IMR-90 (cell line): ENCODE results near the gene SDC4. TPM values are rescaled to one million over a fixed set of nuclear protein-coding genes. Genes with fewer than 3 reads are reported as not detected.

ENCODE experiments used
- ATAC-seq: fragments of 200-7000 bp; cut with Tn5 transposase; 2 replicates; pipeline ENCODE4 v1.9.1; 2020; ENCODE audit warnings: low read depth, mild to moderate bottlenecking, moderate library complexity
- BruUV-seq: library from RNA; stranded (reverse); fragments of 400-500 nt; replicated peaks from 2 replicates; lab custom pipeline; 2021; lab: Mats Ljungman, UMichigan
- CTCF ChIA-PET: fragments of 300-600 bp; formaldehyde crosslinking; extraction: SDS; loops from one replicate; lab custom pipeline; 2021; ENCODE audit warnings: antibody characterized with exemption; lab: Yijun Ruan, JAX
- POLR2A ChIA-PET: fragments of 300-600 bp; sonication (Branson Sonifier 250); formaldehyde crosslinking; loops from one replicate; lab custom pipeline; 2022; ENCODE audit warnings: antibody characterized with exemption; ENCODE audit not compliant: unreplicated experiment; lab: Charles Lee
- DNase-seq: peaks from one replicate; pipeline ENCODE4 v3.0.0; 2013
- H2AFZ ChIP-seq: replicated peaks from 2 replicates; pipeline ENCODE3; 2013; ENCODE audit warnings: low read length, mild to moderate bottlenecking; ENCODE audit not compliant: poor library complexity
- H2AK5ac ChIP-seq: 2 replicates; pipeline ENCODE4 v1.6.1; 2013; ENCODE audit warnings: low read depth, low read length, inconsistent platforms
- H2AK9ac ChIP-seq: replicated peaks from 2 replicates; pipeline ENCODE3; 2013; ENCODE audit warnings: mild to moderate bottlenecking, low read depth, low read length, moderate library complexity; ENCODE audit not compliant: poor library complexity
- H2BK120ac ChIP-seq: 2 replicates; pipeline ENCODE4 v1.6.1; 2013; ENCODE audit warnings: low read depth, low read length, inconsistent platforms
- H2BK15ac ChIP-seq: 3 replicates; pipeline ENCODE4 v1.6.1; 2013; ENCODE audit warnings: low read depth, low read length, inconsistent platforms
- H2BK20ac ChIP-seq: 2 replicates; pipeline ENCODE4 v1.6.1; 2013; ENCODE audit warnings: low read depth, mild to moderate bottlenecking, inconsistent platforms, low read length, moderate library complexity
- H2BK5ac ChIP-seq: 2 replicates; pipeline ENCODE4 v1.6.1; 2013; ENCODE audit warnings: mild to moderate bottlenecking, low read depth, low read length, inconsistent platforms; ENCODE audit not compliant: poor library complexity, severe bottlenecking
- H3K14ac ChIP-seq: replicated peaks from 2 replicates; pipeline ENCODE4 v1.6.1; 2013; ENCODE audit warnings: low read depth, low read length, inconsistent platforms
- H3K18ac ChIP-seq: 2 replicates; pipeline ENCODE4 v1.6.1; 2013; ENCODE audit warnings: low read depth, low read length, control low read depth
- H3K23ac ChIP-seq: 2 replicates; pipeline ENCODE4 v1.6.1; 2013; ENCODE audit warnings: low read depth, low read length, inconsistent platforms
- H3K27ac ChIP-seq: 2 replicates; pipeline ENCODE4 v1.5.1; 2013; ENCODE audit warnings: mild to moderate bottlenecking, control low read depth, low read length; ENCODE audit not compliant: insufficient read depth
- H3K27me3 ChIP-seq: 2 replicates; pipeline ENCODE4 v1.6.1; 2013; ENCODE audit warnings: low read length; ENCODE audit not compliant: control insufficient read depth, insufficient read depth
- H3K36me3 ChIP-seq: 2 replicates; pipeline ENCODE4 v1.6.1; 2013; ENCODE audit warnings: low read length, mixed read lengths; ENCODE audit not compliant: control insufficient read depth, insufficient read depth
- H3K4ac ChIP-seq: 2 replicates; pipeline ENCODE4 v1.6.1; 2013; ENCODE audit warnings: low read depth, low read length, inconsistent platforms
- H3K4me1 ChIP-seq: 2 replicates; pipeline ENCODE4 v1.6.1; 2013; ENCODE audit warnings: low read length, mixed read lengths; ENCODE audit not compliant: control insufficient read depth, insufficient read depth
- H3K4me2 ChIP-seq: 2 replicates; pipeline ENCODE4 v1.6.1; 2013; ENCODE audit warnings: low read depth, mild to moderate bottlenecking, control low read depth, low read length, moderate library complexity
- H3K4me3 ChIP-seq: 2 replicates; pipeline ENCODE4 v1.5.1; 2013; ENCODE audit warnings: low read depth, mild to moderate bottlenecking, control low read depth, low read length, moderate library complexity; ENCODE audit not compliant: insufficient read depth
- H3K56ac ChIP-seq: 2 replicates; pipeline ENCODE4 v1.6.1; 2013; ENCODE audit warnings: low read length, inconsistent platforms; ENCODE audit not compliant: insufficient read depth; ENCODE audit errors: extremely low read depth
- H3K79me1 ChIP-seq, 2 experiments: 2 replicates each; pipeline ENCODE4 v1.6.1; 2013; ENCODE audit warnings: low read length in 2 of 2, inconsistent platforms in 1 of 2, low read depth in 1 of 2
- H3K9ac ChIP-seq: 2 replicates; pipeline ENCODE4 v1.6.1; 2013; ENCODE audit warnings: low read depth, low read length, control low read depth
- H3K9me1 ChIP-seq: 2 replicates; pipeline ENCODE4 v1.6.1; 2013; ENCODE audit warnings: low read length, inconsistent platforms; ENCODE audit not compliant: insufficient read depth
- H3K9me3 ChIP-seq: 2 replicates; pipeline ENCODE4 v1.6.1; 2013; ENCODE audit warnings: low read length; ENCODE audit not compliant: control insufficient read depth, insufficient read depth
- H4K20me1 ChIP-seq: 2 replicates; pipeline ENCODE4 v1.6.1; 2013; ENCODE audit warnings: low read length, inconsistent platforms; ENCODE audit not compliant: insufficient read depth
- H4K5ac ChIP-seq: 2 replicates; pipeline ENCODE4 v1.6.1; 2013; ENCODE audit warnings: mild to moderate bottlenecking, low read depth, low read length, control low read depth
- H4K8ac ChIP-seq, 2 experiments: 2 replicates each; pipeline ENCODE4 v1.6.1; 2013; ENCODE audit warnings: low read depth in 2 of 2, low read length in 2 of 2, control low read depth in 1 of 2, inconsistent platforms in 1 of 2
- H4K91ac ChIP-seq: 2 replicates; pipeline ENCODE4 v1.6.1; 2013; ENCODE audit warnings: low read depth, low read length, inconsistent platforms; ENCODE audit not compliant: insufficient read depth
- MXI1 ChIP-seq: IDR thresholded peaks from 2 replicates; pipeline ENCODE4 v1.6.1; 2012; ENCODE audit warnings: low read depth, mild to moderate bottlenecking, low read length, moderate library complexity, borderline replicate concordance
- RCOR1 ChIP-seq: IDR thresholded peaks from 2 replicates; pipeline ENCODE4 v1.6.1; 2012; ENCODE audit warnings: mild to moderate bottlenecking, low read length, improper control_type of control experiment; ENCODE audit not compliant: insufficient replicate concordance
- USF2 ChIP-seq: fragments of 150-350 bp; IDR thresholded peaks from 2 replicates; pipeline ENCODE4 v1.6.1; 2017; ENCODE audit warnings: mild to moderate bottlenecking, antibody characterized with exemption, low read length, low read depth
- WGBS, 2 experiments: methylation state at CpG; one replicate each; pipeline versions ENCODE4 v1.1.5 to v1.1.7; 2013; ENCODE audit warnings: missing lambda C conversion rate in 2 of 2; ENCODE audit not compliant: insufficient read length in 1 of 2; ENCODE audit errors: extremely low coverage in 2 of 2; 5-methylcytosine and 5-hydroxymethylcytosine counted together
- dilution Hi-C: fragments of 300-500 bp; cut with HindIII; formaldehyde crosslinking; loops from one replicate; pipeline ENCODE4 v1.14.3; 2018; ENCODE audit warnings: low sequenced_read_pairs; ENCODE audit not compliant: unreplicated experiment
- in situ Hi-C: fragments of 300-500 bp; cut with MboI; formaldehyde crosslinking; loops from 3 replicates; pipeline ENCODE4 v1.14.3; 2019; ENCODE audit warnings: low sequenced_read_pairs, inconsistent platforms, mixed read lengths
- intact Hi-C: fragments of 100-400 bp; cut with micrococcal nuclease; formaldehyde crosslinking; loops from 2 replicates; pipeline ENCODE4 v1.10.0; 2022
- polyA plus RNA-seq, 3 experiments: library from polyadenylated mRNA; depleted of rRNA; stranded (reverse); fragments of >200 nt; gene quantifications; 2 replicates each; pipeline ENCODE4 v1.2.3, GENCODE V29; 2012; ENCODE audit warnings: low replicate concordance in 1 of 3
- total RNA-seq: library from RNA; depleted of rRNA; stranded (reverse); fragments of >200 nt; gene quantifications from 2 replicates; pipeline ENCODE4 v1.2.3, GENCODE V29; 2012

Gene SDC4
- total and polyA plus RNA-seq, 2 of the 4 experiments (the other 2 are of a cell fraction), result 203 to 265 TPM

- BruUV-seq, result no TSS peak
- TF ChIP-seq RCOR1 (no peak), MXI1 (no peak), USF2 (no peak)
- CTCF ChIA-PET, result interaction anchor here (0.6 to 1.2 kb wide), 3 partner anchors 17 to 790 kb away, joined by 3 to 6 read pairs (median 3); no protein-coding TSS in a partner anchor
Observed at GRCh38 chr20:45390931-45391330, 42.7 kb upstream of the SDC4 start.

More at GRCh38 chr20:45390931-45391330, 42.7 kb upstream of the SDC4 start:
- H3K79me1 ChIP-seq, result no peaks in the 10 kb centered on the region
- no peaks in the 10 kb centered on the region for H3K27me3 ChIP-seq
- intact Hi-C loops, result no loop called here
- no peak overlapping the region for H4K5ac ChIP-seq
- no peaks in the 10 kb centered on the region for H3K36me3 ChIP-seq
- no peak overlapping the region for H3K14ac ChIP-seq
- H4K8ac ChIP-seq, result no peak overlapping the region
- no peaks in the 10 kb centered on the region for H4K20me1 ChIP-seq
- H3K4ac ChIP-seq, result no peak overlapping the region
- no peak overlapping the region for H3K56ac ChIP-seq
- H3K4me2 ChIP-seq, result no peak overlapping the region
- no peak overlapping the region for H2BK20ac ChIP-seq
- no peak overlapping the region for H4K91ac ChIP-seq
- H3K4me3 ChIP-seq, result no peak overlapping the region
- no peaks in the 10 kb centered on the region for H3K4me1 ChIP-seq
- no peak for ATAC-seq
- WGBS, 2 experiments, result no CpG with 5 or more reads among the region's 2 CpGs
- in situ Hi-C loops, result no loop called here
- dilution Hi-C loops, result no loop called here
- no peak overlapping the region for H3K9ac ChIP-seq
- H2BK15ac ChIP-seq, result no peak overlapping the region
- no peak overlapping the region for H2BK5ac ChIP-seq
- no peak overlapping the region for H2AK5ac ChIP-seq
- POLR2A ChIA-PET, result no interaction called here
- no peak overlapping the region for H2BK120ac ChIP-seq
- no peaks in the 10 kb centered on the region for H3K9me1 ChIP-seq
- no peaks in the 10 kb centered on the region for H3K9me3 ChIP-seq
- H2AFZ ChIP-seq, result no peak overlapping the region
- no peak overlapping the region for H3K18ac ChIP-seq
- no peak overlapping the region for H3K23ac ChIP-seq
- no peak overlapping the region for H3K27ac ChIP-seq
- no peak for DNase-seq
- no peak overlapping the region for H2AK9ac ChIP-seq
